OCI-LY7 (cell line): ENCODE results near the gene KCTD2. TPM values are rescaled to one million over a fixed set of nuclear protein-coding genes. Genes with fewer than 3 reads are reported as not detected.

Experiments used
- BruUV-seq: library from RNA; stranded (reverse); fragments of 400-500 nt; replicated peaks from 2 replicates; lab custom pipeline; 2021; lab: Mats Ljungman, UMichigan
- CTCF ChIA-PET: fragments of 300-600 bp; sonication (Branson Sonifier 250); formaldehyde crosslinking; loops from one replicate; lab custom pipeline; 2022; ENCODE audit warnings: antibody characterized with exemption; ENCODE audit not compliant: unreplicated experiment; lab: Charles Lee
- POLR2A ChIA-PET: fragments of 300-600 bp; sonication (Branson Sonifier 250); formaldehyde crosslinking; loops from one replicate; lab custom pipeline; 2022; ENCODE audit warnings: antibody characterized with exemption; lab: Charles Lee
- DNase-seq: peaks from one replicate; pipeline ENCODE4 v3.0.0-alpha.2; 2015; ENCODE audit warnings: low spot score
- H2AFZ ChIP-seq: fragments of 200-600 bp; sonication (generic), shearing (Covaris generic); 2 replicates; pipeline ENCODE4 v1.6.1; 2014; ENCODE audit warnings: mild to moderate bottlenecking, antibody characterized with exemption, low read length, moderate library complexity
- H3K27ac ChIP-seq: fragments of 200-600 bp; sonication (generic); 2 replicates; pipeline ENCODE4 v1.5.1; 2014; ENCODE audit warnings: mixed run types, low read depth, mild to moderate bottlenecking, moderate library complexity, low read length, inconsistent platforms; ENCODE audit not compliant: poor library complexity, severe bottlenecking
- H3K36me3 ChIP-seq: fragments of 200-600 bp; sonication (generic); 2 replicates; pipeline ENCODE4 v1.6.1; 2014; ENCODE audit warnings: mild to moderate bottlenecking, antibody characterized with exemption, low read length, moderate library complexity, mixed read lengths; ENCODE audit not compliant: insufficient read depth
- H3K4me1 ChIP-seq: fragments of 200-600 bp; sonication (generic); 2 replicates; pipeline ENCODE4 v1.5.1; 2014; ENCODE audit warnings: mild to moderate bottlenecking, low read length; ENCODE audit not compliant: insufficient read depth, poor library complexity, severe bottlenecking
- H3K4me2 ChIP-seq: fragments of 200-600 bp; sonication (generic); 2 replicates; pipeline ENCODE4 v1.6.1; 2014; ENCODE audit warnings: mild to moderate bottlenecking, low read length
- H3K4me3 ChIP-seq: fragments of 200-600 bp; sonication (generic); 2 replicates; pipeline ENCODE4 v1.5.1; 2014; ENCODE audit warnings: mild to moderate bottlenecking, low read depth, low read length; ENCODE audit not compliant: poor library complexity, severe bottlenecking
- H3K79me2 ChIP-seq: fragments of 200-600 bp; sonication (generic); 2 replicates; pipeline ENCODE4 v1.6.1; 2016; ENCODE audit warnings: low read depth, mild to moderate bottlenecking, low read length, moderate library complexity, mixed read lengths; ENCODE audit not compliant: insufficient read depth
- H3K9me2 ChIP-seq: fragments of 200-600 bp; sonication (generic); 2 replicates; pipeline ENCODE4 v1.6.1; 2016; ENCODE audit warnings: mild to moderate bottlenecking, low read length, mixed read lengths; ENCODE audit not compliant: insufficient read depth
- H3K9me3 ChIP-seq: fragments of 200-600 bp; sonication (generic); 2 replicates; pipeline ENCODE4 v1.6.1; 2014; ENCODE audit warnings: mild to moderate bottlenecking, mixed run types, low read length, mixed read lengths
- H4K20me1 ChIP-seq: fragments of 200-600 bp; sonication (generic); 2 replicates; pipeline ENCODE4 v1.6.1; 2014; ENCODE audit warnings: mild to moderate bottlenecking, antibody characterized with exemption, low read length, moderate library complexity, mixed read lengths; ENCODE audit not compliant: insufficient read depth
- CTCF ChIP-seq: fragments of 200-600 bp; sonication (generic); conservative IDR thresholded peaks from 2 replicates; pipeline ENCODE4 v1.5.1; 2014; ENCODE audit warnings: mild to moderate bottlenecking, antibody characterized with exemption, low read length, moderate library complexity, mixed read lengths
- EZH2phosphoT487 ChIP-seq: fragments of 200-600 bp; sonication (generic); IDR thresholded peaks from 2 replicates; pipeline ENCODE4 v1.6.1; 2018; ENCODE audit warnings: low read depth, borderline replicate concordance, mild to moderate bottlenecking, mixed run types, antibody characterized with exemption, low read length, moderate library complexity, mixed read lengths
- intact Hi-C: fragments of 100-400 bp; cut with micrococcal nuclease; formaldehyde crosslinking; loops from one replicate; pipeline ENCODE4 v1.10.0; 2022; ENCODE audit not compliant: unreplicated experiment
- total RNA-seq, 2 experiments: library from RNA; depleted of rRNA in 1 of 2; stranded (reverse); fragments of >200 nt in 1 of 2; shearing (Covaris generic) in 1 of 2; gene quantifications; 2 replicates each; pipeline ENCODE4 v1.2.3, GENCODE V29; 2014 to 2022

Gene KCTD2
- total RNA-seq, 2 experiments from 2014 or later, result 21.0 to 29.8 TPM

GRCh38 chr17:75087558-75088453, 40.8 kb downstream of the KCTD2 start, which contains the start of gene SLC16A5:
SLC16A5 (plus strand) TSS chr17:75087954; CDS start chr17:75093637, 5,683 bp downstream.
- DNase-seq, result no peak
- peak within 1 kb of the TSS; percentile 10; the same call in 1 of the 2 replicates for H3K4me2 ChIP-seq
- H3K79me2 ChIP-seq, result no peaks in the 10 kb centered on the region

GRCh38 chr17:75088465-75089417, 41.7 kb downstream of the KCTD2 start:
- H3K4me3 ChIP-seq, result no peak overlapping the region
- no TSS peak for BruUV-seq
- no peak overlapping the region for H2AFZ ChIP-seq
- H4K20me1 ChIP-seq, result no peaks in the 10 kb centered on the region
- no peaks in the 10 kb centered on the region for H3K9me3 ChIP-seq
- H3K9me2 ChIP-seq, result no peaks in the 10 kb centered on the region
- no peaks in the 10 kb centered on the region for H3K36me3 ChIP-seq
- no peak for DNase-seq
- intact Hi-C loops, result no loop called here
- H3K4me2 ChIP-seq, result no peak overlapping the region
- TF ChIP-seq CTCF, result no peak
- no peak for TF ChIP-seq EZH2phosphoT487
- peaks cover 19% of the 10 kb centered on the region for H3K4me1 ChIP-seq
- POLR2A ChIA-PET, result interaction anchor here (0.6 to 0.7 kb wide), 2 partner anchors 22 to 1513 kb away, joined by 3 to 4 read pairs; no protein-coding TSS in a partner anchor
- no peaks in the 10 kb centered on the region for H3K79me2 ChIP-seq
- CTCF ChIA-PET, result no interaction called here
- H3K27ac ChIP-seq, result no peak overlapping the region

More at GRCh38 chr17:75087558-75088453, 40.8 kb downstream of the KCTD2 start, which contains the start of gene SLC16A5:
- no peaks in the 10 kb centered on the region for H3K36me3 ChIP-seq
- H3K4me1 ChIP-seq, result peaks cover 19% of the 10 kb centered on the region
- TF ChIP-seq CTCF, result no peak
- no peaks in the 10 kb centered on the region for H3K9me3 ChIP-seq
- no peak within 1 kb of the TSS for H3K4me3 ChIP-seq
- no peaks in the 10 kb centered on the region for H4K20me1 ChIP-seq
- H3K27ac ChIP-seq, result no peak within 1 kb of the TSS
- no peaks in the 10 kb centered on the region for H3K9me2 ChIP-seq
- POLR2A ChIA-PET, result no interaction called here
- no TSS peak for BruUV-seq
- CTCF ChIA-PET, result no interaction called here
- H2AFZ ChIP-seq, result peak within 1 kb of the TSS; percentile 64; the same call in 1 of the 2 replicates
- intact Hi-C loops, result no loop called here
